Neural progenitor cell (in vitro differentiated cells): ENCODE results near the gene HIP1R. TPM values are rescaled to one million over a fixed set of nuclear protein-coding genes. Genes with fewer than 3 reads are reported as not detected.

ENCODE experiments used
- DNase-seq: peaks from one replicate; pipeline ENCODE4 v3.0.0-alpha.2; 2016; ENCODE audit warnings: low spot score
- H2AFZ ChIP-seq: fragments of 200-600 bp; sonication (generic); replicated peaks from 2 replicates; pipeline ENCODE4 v1.6.1; 2016; ENCODE audit warnings: antibody characterized with exemption
- H3F3A ChIP-seq: fragments of 200-600 bp; sonication (generic); 2 replicates; pipeline ENCODE4 v1.6.1; 2016; ENCODE audit warnings: antibody characterized with exemption, low read depth
- H3K27ac ChIP-seq: fragments of 200-600 bp; sonication (generic); 2 replicates; pipeline ENCODE4 v1.5.1; 2016; ENCODE audit warnings: mild to moderate bottlenecking
- H3K27me3 ChIP-seq: fragments of 200-600 bp; sonication (generic); 2 replicates; pipeline ENCODE4 v1.6.1; 2016; ENCODE audit warnings: mild to moderate bottlenecking, moderate library complexity
- H3K36me3 ChIP-seq: fragments of 200-600 bp; sonication (generic); 2 replicates; pipeline ENCODE4 v1.5.1; 2016
- H3K4me1 ChIP-seq: fragments of 200-600 bp; sonication (generic); 2 replicates; pipeline ENCODE4 v1.6.1; 2016; ENCODE audit warnings: mixed run types
- H3K4me2 ChIP-seq: fragments of 200-600 bp; sonication (generic); 2 replicates; pipeline ENCODE4 v1.6.1; 2016
- H3K4me3 ChIP-seq: fragments of 200-600 bp; sonication (generic); 2 replicates; pipeline ENCODE4 v1.5.1; 2016
- H3K79me2 ChIP-seq: fragments of 200-600 bp; sonication (generic); 2 replicates; pipeline ENCODE4 v1.6.1; 2016; ENCODE audit warnings: low read depth
- H3K9ac ChIP-seq: fragments of 200-600 bp; sonication (generic); 2 replicates; pipeline ENCODE4 v1.6.1; 2016
- H3K9me3 ChIP-seq: fragments of 200-600 bp; sonication (generic); 2 replicates; pipeline ENCODE4 v1.5.1; 2016; ENCODE audit warnings: low read depth
- H4K20me1 ChIP-seq: fragments of 200-600 bp; sonication (generic); 2 replicates; pipeline ENCODE4 v1.6.1; 2016; ENCODE audit warnings: low read depth
- H3K27ac Mint-ChIP-seq: 3 replicates; pipeline ENCODE4 v1.8.0; 2021; ENCODE audit warnings: mixed read lengths
- H3K27me3 Mint-ChIP-seq: 2 replicates; pipeline ENCODE4 v1.8.0; 2022; ENCODE audit warnings: low read depth, mild to moderate bottlenecking, inconsistent platforms, moderate library complexity, mixed read lengths; ENCODE audit not compliant: insufficient read depth
- H3K36me3 Mint-ChIP-seq: 3 replicates; pipeline ENCODE4 v1.8.0; 2021; ENCODE audit warnings: mixed read lengths
- H3K4me1 Mint-ChIP-seq: 3 replicates; pipeline ENCODE4 v1.8.0; 2021; ENCODE audit warnings: mixed read lengths
- H3K4me3 Mint-ChIP-seq: 3 replicates; pipeline ENCODE4 v1.8.0; 2021; ENCODE audit warnings: mild to moderate bottlenecking, moderate library complexity, mixed read lengths
- H3K9me3 Mint-ChIP-seq: 3 replicates; pipeline ENCODE4 v1.8.0; 2020; ENCODE audit warnings: mixed read lengths
- EZH2 ChIP-seq: fragments of 200-600 bp; sonication (generic); IDR thresholded peaks from 2 replicates; pipeline ENCODE4 v1.6.1; 2017; ENCODE audit warnings: antibody characterized with exemption, mild to moderate bottlenecking, moderate library complexity
- EZH2phosphoT487 ChIP-seq: fragments of 200-600 bp; sonication (generic); IDR thresholded peaks from 2 replicates; pipeline ENCODE4 v1.6.1; 2017; ENCODE audit warnings: antibody characterized with exemption
- total RNA-seq: library from RNA; depleted of rRNA; stranded (reverse); fragments of >200 nt; gene quantifications from 2 replicates; pipeline ENCODE4 v1.2.3, GENCODE V29; 2015; ENCODE audit warnings: low replicate concordance
- TF ChIP-seq, protein P1 (sequence below): fragments of 200-600 bp; sonication (generic); IDR thresholded peaks from 2 replicates; pipeline ENCODE4 v1.5.1; 2017; ENCODE audit warnings: antibody characterized with exemption, mild to moderate bottlenecking

HIP1R gene
- total RNA-seq, 1 donor from 2014 or later, result 19.3 TPM

DNA sequence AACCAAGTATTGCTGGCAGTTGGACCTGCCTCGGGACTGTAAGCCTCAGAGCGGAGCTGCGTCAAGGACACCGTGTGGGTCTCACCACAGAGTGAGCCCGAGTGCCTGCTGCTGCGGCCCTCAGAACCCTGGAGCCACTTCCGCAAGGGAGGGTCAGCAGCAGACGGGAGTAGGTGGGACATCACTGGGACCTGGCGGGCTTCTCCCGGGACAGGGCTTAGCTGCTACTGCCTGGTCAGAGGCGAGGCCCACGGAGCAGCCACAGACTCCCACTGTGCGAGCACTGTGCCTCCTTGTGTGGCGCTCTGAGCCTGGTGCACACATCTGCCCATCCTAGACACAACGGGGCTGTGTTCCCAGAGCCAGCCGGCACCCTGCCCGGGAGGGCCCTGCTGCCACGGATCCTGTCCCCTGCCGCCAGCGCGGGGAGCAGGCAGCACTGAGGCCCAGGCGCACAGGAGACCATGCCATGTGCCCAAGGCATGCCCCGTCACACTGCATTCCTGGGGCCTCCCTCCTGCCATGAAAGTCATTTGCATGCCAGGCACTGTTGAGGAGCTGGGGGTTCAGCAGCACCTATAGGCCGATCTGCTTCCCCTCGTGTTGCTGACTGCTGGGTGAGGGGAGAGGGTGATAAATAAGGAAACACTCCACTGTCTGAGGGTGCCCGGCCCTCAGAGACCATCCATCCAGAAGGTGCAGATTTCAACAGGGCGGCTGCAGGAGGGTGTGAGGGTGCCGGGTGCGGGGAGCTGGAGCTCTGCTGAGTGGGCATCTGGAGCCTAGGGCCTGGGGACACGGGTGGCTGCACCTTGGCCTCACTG is 10.0 kb downstream of the HIP1R start:
- Histone ChIP-seq H3K79me2 (no peaks in the 10 kb centered on the region), H3K4me2 (no peak overlapping the region), H3K27me3 (no peaks in the 10 kb centered on the region), H3K27ac (no peak overlapping the region), H3K36me3 (no peaks in the 10 kb centered on the region), H3F3A (no peaks in the 10 kb centered on the region), H3K9ac (no peak overlapping the region), H4K20me1 (peaks cover 38% of the 10 kb centered on the region), H3K9me3 (no peaks in the 10 kb centered on the region), H3K4me3 (no peak overlapping the region), H3K4me1 (no peaks in the 10 kb centered on the region), H2AFZ (no peak overlapping the region)
- TF ChIP-seq EZH2 (no peak), EZH2phosphoT487 (no peak)
- TF ChIP-seq, protein P1, sequence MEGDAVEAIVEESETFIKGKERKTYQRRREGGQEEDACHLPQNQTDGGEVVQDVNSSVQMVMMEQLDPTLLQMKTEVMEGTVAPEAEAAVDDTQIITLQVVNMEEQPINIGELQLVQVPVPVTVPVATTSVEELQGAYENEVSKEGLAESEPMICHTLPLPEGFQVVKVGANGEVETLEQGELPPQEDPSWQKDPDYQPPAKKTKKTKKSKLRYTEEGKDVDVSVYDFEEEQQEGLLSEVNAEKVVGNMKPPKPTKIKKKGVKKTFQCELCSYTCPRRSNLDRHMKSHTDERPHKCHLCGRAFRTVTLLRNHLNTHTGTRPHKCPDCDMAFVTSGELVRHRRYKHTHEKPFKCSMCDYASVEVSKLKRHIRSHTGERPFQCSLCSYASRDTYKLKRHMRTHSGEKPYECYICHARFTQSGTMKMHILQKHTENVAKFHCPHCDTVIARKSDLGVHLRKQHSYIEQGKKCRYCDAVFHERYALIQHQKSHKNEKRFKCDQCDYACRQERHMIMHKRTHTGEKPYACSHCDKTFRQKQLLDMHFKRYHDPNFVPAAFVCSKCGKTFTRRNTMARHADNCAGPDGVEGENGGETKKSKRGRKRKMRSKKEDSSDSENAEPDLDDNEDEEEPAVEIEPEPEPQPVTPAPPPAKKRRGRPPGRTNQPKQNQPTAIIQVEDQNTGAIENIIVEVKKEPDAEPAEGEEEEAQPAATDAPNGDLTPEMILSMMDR, result no peak
- H3K27ac Mint-ChIP-seq, result no peak overlapping the region
- peaks cover 5% of the 10 kb centered on the region for H3K27me3 Mint-ChIP-seq
- H3K36me3 Mint-ChIP-seq, result peaks cover 3% of the 10 kb centered on the region
- no peak for DNase-seq
- H3K9me3 Mint-ChIP-seq, result no peaks in the 10 kb centered on the region
- peaks cover 25% of the 10 kb centered on the region for H3K4me1 Mint-ChIP-seq
- no peak overlapping the region for H3K4me3 Mint-ChIP-seq

DNA sequence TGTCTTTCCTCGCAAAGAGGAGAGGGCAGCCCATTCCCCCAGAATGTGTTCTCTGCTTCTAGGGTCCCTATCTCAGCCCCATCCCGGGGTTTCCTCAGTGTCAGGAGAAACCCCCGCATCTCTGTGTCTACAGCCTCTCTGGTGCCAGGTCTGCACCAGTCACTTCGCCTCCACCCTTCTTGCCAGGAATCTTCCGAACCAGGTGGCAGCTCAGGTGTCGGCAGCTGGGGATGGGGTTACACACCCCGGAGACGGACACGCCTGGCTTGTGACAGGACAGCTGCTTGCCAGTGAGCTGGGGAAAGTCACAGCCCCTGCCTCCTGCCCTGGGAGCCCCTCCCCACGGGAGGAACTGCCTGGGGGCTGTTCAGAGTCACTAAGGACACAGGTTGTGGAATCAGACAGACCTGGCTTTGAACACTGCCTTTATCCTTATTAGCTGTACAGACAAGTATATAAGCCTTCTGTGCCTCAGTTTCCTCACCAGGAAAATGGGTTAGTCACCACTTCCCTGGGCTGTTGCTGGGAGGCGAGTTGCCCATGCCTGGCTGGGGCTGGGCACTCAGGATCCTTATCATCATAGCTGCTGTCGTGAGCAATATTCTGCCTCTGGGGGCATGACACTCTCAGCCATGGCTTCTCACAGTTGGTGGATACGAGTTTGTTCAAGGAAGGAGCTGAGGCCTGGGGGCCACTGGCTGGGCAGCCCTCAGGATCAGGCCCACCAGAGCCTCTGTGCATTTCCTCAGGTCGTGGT is 10.8 kb downstream of the HIP1R start:
- DNase-seq, result no peak
- Mint-ChIP-seq H3K36me3 (peaks cover 3% of the 10 kb centered on the region), H3K4me1 (peaks cover 21% of the 10 kb centered on the region), H3K27ac (no peak overlapping the region), H3K27me3 (peaks cover 5% of the 10 kb centered on the region), H3K9me3 (no peaks in the 10 kb centered on the region), H3K4me3 (no peak overlapping the region)
- H3K4me1 ChIP-seq, result no peaks in the 10 kb centered on the region
- TF ChIP-seq EZH2, result no peak
- H3K9me3 ChIP-seq, result no peaks in the 10 kb centered on the region
- no peaks in the 10 kb centered on the region for H3K79me2 ChIP-seq
- no peaks in the 10 kb centered on the region for H3K36me3 ChIP-seq
- H3K27ac ChIP-seq, result no peak overlapping the region
- H3K9ac ChIP-seq, result no peak overlapping the region
- H4K20me1 ChIP-seq, result peaks cover 38% of the 10 kb centered on the region
- H3F3A ChIP-seq, result no peaks in the 10 kb centered on the region
- H3K4me2 ChIP-seq, result no peak overlapping the region
- no peaks in the 10 kb centered on the region for H3K27me3 ChIP-seq
- no peak overlapping the region for H2AFZ ChIP-seq
- no peak overlapping the region for H3K4me3 ChIP-seq

GRCh38 chr12:122846622-122847515 is 11.6 kb downstream of the HIP1R start:
- H3K9me3 ChIP-seq, result no peaks in the 10 kb centered on the region
- H3K9ac ChIP-seq, result no peak overlapping the region
- no peak for TF ChIP-seq EZH2phosphoT487
- TF ChIP-seq, protein P1, result no peak
- TF ChIP-seq EZH2, result no peak
- DNase-seq, result no peak
- peaks cover 5% of the 10 kb centered on the region for H3K27me3 Mint-ChIP-seq
- peaks cover 32% of the 10 kb centered on the region for H4K20me1 ChIP-seq
- no peak overlapping the region for H3K27ac Mint-ChIP-seq
- H3K27me3 ChIP-seq, result no peaks in the 10 kb centered on the region
- no peaks in the 10 kb centered on the region for H3K4me1 ChIP-seq
- no peaks in the 10 kb centered on the region for H3K9me3 Mint-ChIP-seq
- H3K4me3 Mint-ChIP-seq, result no peak overlapping the region
- no peak overlapping the region for H3K4me3 ChIP-seq
- H2AFZ ChIP-seq, result no peak overlapping the region
- H3F3A ChIP-seq, result no peaks in the 10 kb centered on the region
- H3K4me2 ChIP-seq, result no peak overlapping the region
- no peaks in the 10 kb centered on the region for H3K36me3 ChIP-seq
- peaks cover 12% of the 10 kb centered on the region for H3K4me1 Mint-ChIP-seq
- H3K27ac ChIP-seq, result no peak overlapping the region
- H3K36me3 Mint-ChIP-seq, result peaks cover 3% of the 10 kb centered on the region
- H3K79me2 ChIP-seq, result no peaks in the 10 kb centered on the region
